NCI-H345 treated with DMSO at 0.1 percent for 48 hours (cell line): ENCODE results near the gene SELENOV.
"Not testable (repeated sequence)": the region's sequence is repeated elsewhere in the genome, so short reads cannot be mapped to it uniquely, and the experiment has no call there.

Source experiments
- DNase-seq: peaks from one replicate; lab custom pipeline; 2025; ENCODE audit not compliant: unreplicated experiment; lab: John Stamatoyannopoulos, UW

The SELENOV gene, protein sequence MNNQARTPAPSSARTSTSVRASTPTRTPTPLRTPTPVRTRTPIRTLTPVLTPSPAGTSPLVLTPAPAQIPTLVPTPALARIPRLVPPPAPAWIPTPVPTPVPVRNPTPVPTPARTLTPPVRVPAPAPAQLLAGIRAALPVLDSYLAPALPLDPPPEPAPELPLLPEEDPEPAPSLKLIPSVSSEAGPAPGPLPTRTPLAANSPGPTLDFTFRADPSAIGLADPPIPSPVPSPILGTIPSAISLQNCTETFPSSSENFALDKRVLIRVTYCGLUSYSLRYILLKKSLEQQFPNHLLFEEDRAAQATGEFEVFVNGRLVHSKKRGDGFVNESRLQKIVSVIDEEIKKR

DNA sequence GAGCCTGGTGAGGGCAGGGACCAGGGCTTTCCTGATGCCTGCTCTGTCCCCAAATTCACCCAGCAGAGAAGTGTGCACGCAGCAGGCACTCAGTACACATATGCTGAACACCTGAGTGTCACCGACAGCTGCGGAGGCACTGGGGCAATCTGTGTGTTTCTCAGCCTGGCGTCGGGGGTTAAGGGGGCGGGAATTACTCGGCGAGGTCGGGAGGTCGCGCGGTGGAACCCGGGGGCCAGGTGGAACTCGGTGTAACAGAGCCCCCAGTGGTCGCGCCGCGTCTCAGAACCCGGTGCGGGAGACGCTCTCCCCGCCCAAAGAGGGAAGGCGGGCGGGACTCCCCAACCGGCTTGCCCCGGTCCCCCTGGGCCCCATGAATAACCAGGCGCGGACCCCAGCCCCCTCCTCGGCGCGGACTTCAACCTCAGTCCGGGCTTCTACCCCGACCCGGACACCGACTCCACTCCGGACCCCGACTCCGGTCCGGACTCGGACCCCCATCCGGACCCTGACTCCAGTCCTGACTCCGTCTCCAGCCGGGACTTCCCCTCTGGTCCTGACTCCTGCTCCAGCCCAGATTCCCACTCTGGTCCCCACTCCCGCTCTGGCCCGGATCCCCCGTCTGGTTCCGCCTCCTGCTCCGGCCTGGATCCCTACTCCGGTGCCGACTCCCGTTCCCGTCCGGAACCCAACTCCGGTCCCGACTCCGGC lies at the start of gene SELENOV:
SELENOV (plus strand) TSS at position 300 of the 711 bp plus-strand sequence; CDS start at position 374, 74 bp downstream.
- peak; percentile 47 for DNase-seq

DNA sequence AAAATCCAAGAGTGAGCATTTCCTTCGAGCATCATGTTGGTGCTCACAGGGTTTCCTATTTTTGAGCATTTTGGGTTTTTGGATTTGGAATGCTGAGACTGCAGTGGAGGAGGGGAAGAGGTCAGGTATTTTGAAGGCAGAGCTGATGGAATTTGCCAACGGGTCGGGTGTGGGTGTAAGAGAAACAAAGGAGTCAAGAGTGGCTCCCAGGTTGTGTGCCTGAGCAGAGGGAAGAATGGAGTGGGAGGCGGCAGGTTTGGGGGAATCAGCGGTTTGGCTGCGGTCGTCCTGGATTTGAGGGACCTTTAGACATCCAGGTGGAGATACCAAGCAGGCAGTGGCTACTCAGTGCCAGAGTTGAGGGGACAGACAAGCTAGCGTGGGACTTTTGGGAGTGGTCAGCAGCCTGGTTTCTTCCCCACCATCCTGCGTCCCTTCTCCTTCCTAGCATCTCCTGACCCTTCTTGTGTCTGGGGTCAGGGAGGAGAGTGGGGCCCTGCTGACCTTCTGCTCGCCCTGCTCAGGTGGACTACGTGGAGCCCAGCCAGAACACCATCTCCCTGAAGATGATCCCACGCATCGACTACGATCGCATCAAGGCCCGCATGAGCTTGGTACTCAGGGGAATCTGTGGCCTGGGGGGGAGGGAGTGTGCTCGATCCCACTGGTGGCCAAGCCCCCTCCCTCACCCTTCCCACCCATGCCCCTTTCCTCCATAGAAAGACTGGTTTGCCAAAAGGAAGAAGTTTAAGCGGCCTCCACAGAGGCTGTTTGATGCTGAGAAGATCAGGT lies 48.8 kb upstream of the SELENOV start:
- DNase-seq: no peak

DNA sequence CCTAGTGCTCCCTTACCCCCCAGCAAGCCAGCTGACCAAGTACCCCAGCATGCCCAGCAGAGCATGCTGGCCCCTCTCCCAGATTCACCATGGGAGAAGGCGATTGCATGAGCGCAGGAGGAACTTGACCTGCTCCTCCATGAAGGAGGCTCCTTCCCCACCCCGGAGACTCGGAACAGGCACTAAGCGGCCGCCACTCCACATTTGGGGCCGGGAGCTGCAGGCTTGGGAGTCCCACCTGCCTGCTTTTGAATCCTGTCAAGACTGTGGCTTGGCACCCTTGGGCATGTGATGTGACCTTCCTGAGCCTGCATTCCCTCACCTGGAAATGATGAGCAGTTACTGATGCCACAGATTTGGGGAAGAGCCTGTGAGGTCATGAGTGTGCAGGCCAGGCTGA lies 47.0 kb upstream of the SELENOV start:
- DNase-seq: no peak

DNA sequence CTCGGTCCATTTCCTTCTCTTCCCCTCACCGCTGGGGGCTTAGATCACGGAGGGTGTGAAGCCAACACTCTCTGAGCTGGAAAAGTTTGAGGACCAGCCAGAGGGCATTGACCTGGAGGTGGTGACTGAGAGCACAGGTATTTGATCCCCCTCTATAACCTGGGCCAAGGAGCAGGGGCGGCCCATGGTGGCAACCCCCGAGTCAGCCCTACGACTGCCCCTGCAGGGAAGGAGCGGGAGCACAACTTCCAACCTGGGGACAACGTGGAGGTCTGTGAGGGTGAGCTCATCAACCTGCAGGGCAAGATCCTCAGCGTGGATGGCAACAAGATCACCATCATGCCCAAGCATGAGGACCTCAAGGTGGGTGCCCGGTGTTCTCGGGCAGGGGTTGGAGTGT lies 45.9 kb upstream of the SELENOV start:
- DNase-seq: no peak

DNA sequence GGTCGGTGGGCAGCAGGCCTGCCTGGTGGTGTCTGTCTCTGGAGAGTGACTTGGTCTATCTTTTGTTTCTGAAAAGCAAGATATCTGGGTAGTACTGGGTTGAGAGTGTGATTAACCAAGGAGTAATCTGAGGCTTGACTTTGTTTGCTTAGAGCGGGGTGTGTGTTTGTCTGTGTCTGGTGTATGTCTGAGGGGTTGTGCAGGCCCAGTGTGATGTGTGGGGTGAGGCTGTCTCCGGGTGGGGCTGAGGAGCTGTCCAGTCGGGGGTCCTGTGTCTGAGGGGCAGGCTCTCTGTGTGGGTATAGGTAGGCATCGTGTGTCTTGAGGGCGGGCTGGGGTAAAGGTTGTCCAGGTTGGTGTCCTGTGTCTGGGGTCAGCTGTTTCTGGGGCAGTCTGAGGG lies 45.4 kb upstream of the SELENOV start:
- no peak for DNase-seq

DNA sequence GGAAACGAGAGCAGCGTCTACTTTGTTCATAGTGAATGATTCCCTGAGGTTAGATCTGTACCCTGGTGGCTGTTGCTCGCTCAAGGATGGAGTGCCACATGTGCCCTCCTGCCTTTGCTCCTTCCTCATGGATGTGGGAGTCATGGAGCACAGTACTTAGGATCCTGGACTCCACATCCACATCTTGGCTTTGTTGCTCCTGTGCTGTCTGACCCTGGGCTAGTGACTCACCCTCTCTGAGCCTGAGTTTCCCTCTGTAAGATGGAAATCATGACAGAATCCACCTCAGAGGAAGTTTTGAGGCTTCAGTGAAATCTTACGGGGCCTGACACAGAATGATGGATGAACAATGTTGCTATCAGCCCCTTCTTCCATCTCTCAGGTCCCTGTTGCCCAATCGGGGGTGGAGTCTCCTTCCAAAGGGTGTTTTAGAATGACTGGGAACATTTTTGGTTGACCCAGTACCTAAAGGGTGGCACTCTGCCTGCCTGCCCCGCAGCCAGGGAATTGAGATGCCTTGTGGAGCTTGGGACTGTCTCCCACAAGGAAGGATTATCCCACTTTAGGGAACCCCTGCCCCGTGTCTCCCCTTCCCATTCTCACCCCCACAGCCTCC lies 44.1 kb upstream of the SELENOV start:
- no peak for DNase-seq

DNA sequence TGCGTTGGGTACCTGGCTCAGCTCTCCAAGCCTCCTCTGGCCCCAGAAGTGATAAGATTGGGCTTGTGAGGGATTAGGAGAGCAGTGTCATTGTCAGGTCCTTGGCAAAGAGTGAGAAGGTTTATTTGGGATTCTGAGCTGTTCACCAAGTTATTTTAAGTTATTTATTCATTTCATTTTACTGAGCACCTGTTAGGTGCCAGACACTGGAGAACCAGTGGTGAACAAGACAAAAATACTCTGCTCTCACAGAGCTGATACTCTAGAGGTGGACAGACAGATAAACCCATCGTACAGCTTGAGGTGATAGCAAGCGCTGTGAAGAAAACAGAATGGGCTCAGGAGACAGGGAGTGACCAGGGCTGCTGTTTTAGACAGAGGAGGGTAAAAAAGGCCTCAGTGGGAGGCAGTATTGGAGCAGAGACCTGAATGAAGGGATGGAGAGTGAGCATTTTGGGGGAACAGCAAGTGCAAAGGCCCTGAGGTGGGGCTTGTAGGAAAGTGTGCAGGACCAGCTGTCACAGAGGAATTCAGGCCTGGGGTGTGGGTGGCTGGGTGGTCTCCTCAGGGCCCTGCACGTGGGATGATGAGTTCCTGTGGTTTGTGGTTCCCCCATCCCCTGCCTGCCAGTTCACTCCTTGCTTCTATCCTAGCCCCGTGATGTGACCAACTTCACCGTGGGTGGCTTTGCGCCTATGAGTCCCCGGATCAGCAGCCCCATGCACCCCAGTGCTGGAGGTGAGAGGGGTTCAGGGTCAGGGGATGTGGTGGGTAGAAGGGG lies 43.0 kb upstream of the SELENOV start:
- no peak for DNase-seq

GRCh38 chr19:39472746-39473442 lies 42.0 kb upstream of the SELENOV start:
- DNase-seq: no peak

DNA sequence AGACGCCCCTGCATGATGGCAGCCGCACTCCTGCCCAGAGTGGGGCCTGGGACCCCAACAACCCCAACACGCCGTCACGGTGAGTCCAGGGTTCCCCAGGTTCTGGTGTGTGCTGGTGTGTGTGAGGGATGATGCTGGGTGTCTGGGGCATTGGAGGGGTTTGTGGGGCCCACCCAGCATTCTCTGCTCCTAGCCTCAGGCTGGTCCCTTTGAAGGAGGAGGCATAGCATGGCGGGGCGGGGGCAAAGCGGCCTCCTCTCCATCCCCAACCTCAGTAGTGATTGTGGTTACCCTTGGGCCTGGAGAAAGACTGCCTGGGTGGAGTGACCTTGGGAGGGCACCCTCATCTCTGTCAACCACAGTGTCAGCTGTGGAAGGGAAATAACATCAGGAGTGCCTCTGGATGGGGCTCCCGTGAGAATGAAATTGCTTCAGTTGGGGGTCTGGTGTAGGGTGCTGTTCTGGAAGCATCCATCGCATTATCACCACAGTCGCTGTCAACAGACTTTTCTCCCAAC lies 41.4 kb upstream of the SELENOV start:
- DNase-seq: no peak

- DNase-seq: peak; percentile 58
Measured at GRCh38 chr19:39474139-39474620, 40.8 kb upstream of the SELENOV start.

DNA sequence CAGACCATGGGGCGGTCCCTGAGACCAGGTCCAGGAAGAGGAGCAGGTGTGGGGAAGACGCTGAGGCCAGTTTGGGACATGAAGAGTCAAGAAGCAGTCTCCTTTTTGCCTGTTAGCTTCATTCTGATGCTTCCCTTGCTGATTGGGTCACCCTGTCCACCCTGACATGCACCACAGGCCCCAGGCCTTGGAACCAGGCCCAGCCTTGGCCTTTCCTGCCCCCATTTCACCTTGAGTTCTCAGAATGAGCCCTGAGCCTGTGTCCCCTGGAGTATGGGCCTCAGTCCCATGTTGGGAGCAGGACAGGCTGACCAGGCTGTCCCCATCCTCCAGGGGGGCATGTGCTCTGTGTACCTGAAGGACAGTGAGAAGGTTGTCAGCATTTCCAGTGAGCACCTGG lies 39.2 kb upstream of the SELENOV start:
- DNase-seq: no peak

GRCh38 chr19:39479319-39479801 lies 35.6 kb upstream of the SELENOV start:
- not testable (repeated sequence) for DNase-seq

- no peak for DNase-seq
Measured at GRCh38 chr19:39479916-39480315, 35.0 kb upstream of the SELENOV start.

DNA sequence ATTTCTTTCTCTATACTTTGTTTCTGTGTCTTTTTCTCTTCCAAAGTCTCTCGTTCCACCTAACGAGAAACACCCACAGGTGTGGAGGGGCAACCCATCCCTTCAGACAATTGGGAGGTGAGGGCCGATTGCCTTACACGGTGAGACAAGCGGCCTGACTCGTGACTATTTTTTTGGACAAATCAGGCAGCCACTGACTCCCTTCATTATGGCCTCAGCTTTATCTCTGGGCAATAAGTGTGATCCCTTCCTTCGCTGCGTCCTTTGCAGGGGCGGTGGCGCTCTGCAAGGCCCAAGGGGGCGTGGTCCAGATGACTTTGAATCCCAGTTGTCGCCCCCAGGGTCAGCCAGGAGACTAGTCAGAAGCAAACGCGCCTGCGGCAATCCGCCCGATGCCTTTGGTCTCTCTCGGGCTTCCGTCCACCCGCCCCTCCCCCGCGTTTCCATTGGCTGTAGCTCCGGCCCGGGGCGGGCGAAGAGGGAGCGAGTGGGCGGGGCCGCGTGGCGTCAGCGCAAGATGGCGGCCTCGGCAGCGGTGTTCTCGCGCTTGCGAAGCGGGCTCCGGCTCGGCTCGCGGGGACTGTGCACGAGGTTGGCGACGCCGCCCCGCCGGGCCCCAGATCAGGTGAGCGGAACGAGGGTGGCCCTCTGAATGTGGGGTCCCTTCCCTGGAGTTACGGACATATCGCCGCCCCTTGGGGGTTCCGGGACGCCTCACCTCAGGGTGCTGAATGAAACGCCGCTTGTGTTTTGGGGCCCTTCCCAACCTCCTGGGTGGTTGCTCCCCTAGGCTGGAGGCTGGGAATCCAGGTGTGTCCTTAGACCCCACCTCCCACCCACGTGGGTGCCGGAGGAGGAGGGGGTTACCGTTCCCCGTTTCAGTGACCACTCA lies 34.4 kb upstream of the SELENOV start, which contains the start of gene TIMM50:
TIMM50 (plus strand) TSS at position 502 of the 892 bp plus-strand sequence; CDS start at position 518, 16 bp downstream.
- peak; percentile 99 for DNase-seq

DNA sequence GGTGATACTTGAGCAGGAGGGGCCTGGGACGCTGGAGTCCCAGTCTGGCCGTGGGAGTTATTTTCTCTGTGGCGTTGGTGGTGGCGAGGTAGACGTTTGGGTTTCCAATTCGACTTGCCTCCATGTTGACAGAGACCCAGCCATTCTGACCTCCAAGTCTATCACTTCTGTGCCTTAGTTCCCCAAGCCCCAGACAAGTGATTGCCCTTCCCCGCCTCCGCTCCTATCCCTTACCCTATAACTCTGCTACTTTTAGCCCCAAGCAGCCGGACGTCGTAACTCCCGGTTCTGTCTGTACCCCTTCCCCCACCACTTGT lies 33.8 kb upstream of the SELENOV start:
- DNase-seq: no peak

GRCh38 chr19:39481676-39482075 lies 33.3 kb upstream of the SELENOV start:
- no peak for DNase-seq

- DNase-seq: no peak
Measured at GRCh38 chr19:39483141-39483540, 31.8 kb upstream of the SELENOV start.

DNA sequence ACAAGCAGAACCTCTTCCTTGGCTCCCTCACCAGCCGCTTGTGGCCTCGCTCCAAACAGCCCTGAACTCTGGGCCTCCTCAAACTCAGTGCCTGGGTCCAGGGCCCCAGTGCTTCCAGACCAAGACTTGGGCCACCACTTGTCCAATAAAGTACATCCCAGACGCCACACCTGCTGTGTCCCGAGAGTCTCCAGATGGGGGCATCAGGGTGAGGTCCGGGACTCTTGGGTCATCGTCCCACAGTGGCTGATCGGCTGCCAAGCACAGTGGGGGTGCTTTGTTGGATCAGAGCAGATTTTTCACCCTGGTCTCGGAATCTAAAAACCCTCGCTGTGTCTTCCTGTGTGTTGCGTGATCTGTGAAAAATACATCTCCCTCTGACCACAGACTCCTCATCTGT lies 25.2 kb upstream of the SELENOV start:
- no peak for DNase-seq
